AG08395 (cell line): Measurements from ENCODE around the gene PSG1.
"Not testable (repeated sequence)": the region's sequence is repeated elsewhere in the genome, so short reads cannot be mapped to it uniquely, and the experiment has no call there.

Source experiments
- DNase-seq: peaks from one replicate; pipeline ENCODE4 v3.0.0; 2012; ENCODE audit warnings: mixed read lengths, low spot score

Gene PSG1

DNA sequence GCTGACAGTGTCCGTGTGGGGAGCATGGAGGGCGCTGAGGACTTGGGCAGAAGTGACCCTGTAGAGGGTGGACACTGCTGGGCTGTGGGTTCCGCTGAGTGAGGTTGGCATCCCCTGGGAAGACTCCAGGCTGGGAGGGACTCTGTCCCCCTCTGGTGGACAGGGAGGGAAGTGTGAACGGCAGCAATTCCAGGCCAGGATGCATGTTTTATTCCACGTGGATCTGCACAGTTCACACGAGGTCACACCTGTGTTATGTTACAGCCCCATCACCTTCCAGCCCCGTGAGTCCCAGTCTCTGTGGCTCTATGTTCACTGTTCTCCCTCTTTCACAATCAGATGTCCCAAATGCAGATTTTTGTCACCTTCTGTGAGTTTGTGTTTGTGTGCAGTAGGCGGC is 1.8 kb upstream of the PSG1 start:
- DNase-seq = not testable (repeated sequence)

DNA sequence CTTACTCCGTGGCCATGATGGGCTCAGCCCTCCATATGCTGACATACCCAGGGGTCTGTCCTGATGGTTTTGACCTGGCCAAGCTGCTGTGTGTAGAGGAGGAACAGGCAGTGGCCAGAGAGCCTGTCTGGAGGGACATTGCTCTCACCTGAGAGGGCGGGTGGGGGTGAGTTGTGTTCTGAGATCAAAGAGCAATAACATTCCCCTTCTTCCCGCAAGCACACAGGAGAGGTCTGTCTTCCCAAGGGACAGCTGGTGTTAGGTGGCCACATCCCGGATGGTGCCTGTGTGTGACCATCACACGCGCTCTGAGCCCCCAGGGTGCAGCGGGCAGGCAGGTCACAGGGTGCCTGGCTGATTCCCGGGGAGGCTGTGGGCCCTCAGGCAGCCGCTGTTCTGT is 1.1 kb upstream of the PSG1 start:
- not testable (repeated sequence) for DNase-seq

DNA sequence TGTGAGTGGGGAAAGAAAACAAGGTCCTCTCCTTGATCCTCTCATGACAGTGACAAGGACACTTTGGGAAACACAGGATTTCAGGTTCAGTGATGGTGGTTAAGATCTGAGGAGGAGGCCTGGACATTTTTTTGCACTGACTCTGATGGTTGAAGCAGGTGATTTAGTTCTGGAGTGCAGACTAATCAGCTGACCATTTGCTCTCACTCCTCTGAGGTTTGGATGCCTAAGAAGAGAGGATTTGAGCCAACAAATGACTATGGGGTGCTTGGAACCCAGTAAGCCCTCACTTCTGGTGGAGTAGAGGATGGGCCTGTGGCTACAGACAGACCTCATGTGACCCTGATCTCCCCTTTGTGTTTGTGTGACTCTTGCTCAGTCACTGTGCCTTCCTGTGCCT is 2.9 kb downstream of the PSG1 start:
- not testable (repeated sequence) for DNase-seq

DNA sequence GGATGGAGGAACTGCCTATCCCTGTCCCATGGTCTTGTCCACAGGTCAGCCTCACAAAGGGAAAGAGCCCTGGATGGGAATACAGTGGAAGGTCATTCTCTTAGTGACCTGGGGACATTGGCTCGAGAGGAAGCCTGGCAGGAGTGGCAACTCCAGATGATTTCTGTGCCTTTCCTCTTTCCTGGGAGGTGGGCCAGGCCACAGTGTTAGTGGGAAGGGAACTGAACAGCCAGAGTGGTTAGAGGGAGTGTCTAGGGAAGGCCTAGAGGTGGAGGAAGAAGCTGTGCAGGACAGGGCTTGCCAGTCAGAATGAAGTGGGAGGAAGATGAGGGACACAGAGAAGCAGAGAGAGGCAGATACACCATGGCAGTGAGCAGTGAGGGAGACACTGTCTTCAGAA is 3.6 kb downstream of the PSG1 start:
- DNase-seq = peak; percentile 28

DNA sequence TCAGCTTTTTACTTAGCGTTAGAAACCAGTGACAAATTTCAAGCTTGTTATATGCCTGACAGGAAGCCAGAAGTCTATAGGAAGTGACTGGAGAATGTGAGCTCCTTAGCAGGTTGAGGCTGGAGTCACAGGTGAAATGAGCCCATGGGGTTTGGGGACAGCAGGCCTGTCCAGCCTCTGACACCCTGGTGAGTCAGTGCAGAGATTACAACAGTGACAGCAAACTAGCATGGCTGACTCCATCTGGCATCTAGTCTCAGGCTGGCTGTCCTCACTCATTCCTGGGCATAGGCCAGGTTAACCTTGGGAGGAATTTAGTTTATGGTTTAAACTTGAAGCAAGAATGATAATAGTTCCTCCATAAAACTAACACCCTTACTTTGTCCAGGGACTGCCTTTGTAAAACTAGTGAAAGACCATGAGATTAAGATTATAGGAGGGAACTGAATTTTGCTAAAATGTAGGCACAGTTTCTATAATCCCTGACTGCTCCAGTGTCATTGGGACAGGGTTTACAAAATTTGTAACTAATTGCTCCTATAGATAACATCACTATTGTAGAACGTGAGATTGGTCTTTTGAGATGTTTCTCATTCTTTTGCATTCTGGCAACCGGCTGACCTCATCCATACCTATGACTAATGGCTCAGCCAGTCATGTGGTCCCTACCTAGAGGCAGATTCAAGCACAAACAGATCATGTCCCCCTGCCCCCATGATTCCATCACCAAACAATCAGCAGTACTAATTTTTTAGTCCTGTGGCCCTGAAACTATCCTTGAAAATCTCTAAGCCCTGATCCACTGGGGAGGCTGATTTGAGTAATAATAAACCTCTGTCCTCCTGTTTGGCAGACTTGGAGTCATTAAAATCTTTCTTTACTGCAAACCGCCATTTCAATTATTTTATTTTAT is 4.4 kb downstream of the PSG1 start:
- DNase-seq = peak; percentile 39

DNA sequence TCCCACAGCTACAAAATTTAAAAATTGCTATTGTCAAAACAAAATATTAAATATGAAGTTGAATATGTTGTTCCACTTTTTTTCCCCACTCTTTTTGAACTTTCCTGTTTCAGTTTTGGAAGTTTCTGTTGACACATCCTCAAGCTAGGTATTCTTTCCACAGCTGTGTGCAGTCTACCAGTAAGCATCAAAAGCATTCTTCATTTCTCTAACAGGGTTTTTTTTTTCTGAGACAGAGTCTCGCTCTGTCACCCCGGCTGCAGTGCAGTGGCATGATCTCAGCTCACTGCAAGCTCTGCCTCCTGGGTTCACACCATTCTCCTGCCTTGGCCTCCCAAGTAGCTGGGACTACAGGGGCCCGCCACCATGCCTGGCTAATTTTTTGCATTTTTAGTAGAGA is 5.4 kb downstream of the PSG1 start:
- not testable (repeated sequence) for DNase-seq

DNA sequence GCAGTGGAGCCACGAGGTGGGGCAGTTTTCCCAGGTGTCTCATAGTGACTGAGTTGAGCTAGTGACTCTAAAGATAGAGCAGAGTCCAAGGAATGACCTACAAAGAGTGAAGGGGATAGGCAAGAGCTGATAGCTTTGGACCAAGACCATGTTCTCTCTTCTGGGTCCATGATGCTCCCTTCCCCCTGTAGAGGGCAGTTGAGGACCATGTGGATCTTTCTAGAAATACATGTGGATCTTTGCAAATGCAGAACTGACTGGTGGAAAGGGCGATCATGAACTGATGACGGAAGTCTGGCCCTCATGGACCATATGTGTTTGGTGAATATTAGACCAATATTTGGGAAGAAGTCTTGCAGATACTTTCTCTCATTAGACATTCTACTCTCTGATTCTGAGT is 6.9 kb downstream of the PSG1 start:
- no peak for DNase-seq

DNA sequence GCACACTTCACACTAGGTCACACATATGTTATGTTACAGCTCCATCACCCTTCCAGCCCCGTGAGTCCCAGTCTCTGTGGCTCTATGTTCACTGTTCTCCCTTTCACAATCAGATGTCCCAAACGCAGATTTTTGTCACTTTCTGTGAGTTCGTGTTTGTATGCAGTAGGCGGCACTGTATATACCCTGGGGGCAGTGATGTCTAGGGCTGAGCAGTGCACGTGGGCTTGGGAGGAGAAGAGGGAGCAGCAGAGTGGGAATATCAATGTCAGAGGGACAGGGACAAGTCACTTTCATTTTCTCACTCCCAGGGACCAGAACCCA is 22.0 kb downstream of the PSG1 start:
- no peak for DNase-seq

DNA sequence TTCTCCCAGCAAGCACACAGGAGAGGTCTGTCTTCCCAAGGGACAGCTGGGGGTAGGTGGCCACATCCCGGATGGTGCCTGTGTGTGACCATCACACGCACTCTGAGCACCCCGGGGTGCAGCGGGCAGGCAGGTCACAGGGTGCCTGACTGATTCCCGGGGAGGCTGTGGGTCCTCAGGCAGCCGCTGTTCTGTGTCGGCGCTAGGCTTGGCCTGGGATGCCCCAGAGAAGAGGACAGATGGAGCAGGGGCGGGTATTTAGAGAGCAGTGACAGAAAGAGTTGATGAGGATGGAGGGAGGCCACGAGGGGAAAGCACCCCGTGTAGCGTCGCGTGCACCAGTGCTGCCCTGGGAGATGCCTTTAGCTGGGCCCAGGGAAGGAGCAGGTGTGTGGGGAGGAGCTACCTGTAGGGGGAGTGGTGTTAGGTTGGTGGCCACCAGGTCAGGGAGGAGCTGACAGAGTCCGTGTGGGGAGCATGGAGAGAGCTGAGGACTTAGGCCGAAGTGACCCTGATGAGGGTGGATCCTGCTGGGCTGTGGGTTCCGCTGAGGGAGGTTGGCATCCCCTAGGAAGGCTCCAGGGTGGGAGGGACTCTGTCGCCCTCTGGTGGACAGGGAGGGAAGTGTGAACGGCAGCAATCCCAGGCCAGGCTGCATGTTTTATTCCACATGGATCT is 22.5 kb downstream of the PSG1 start:
- DNase-seq = not testable (repeated sequence)

DNA sequence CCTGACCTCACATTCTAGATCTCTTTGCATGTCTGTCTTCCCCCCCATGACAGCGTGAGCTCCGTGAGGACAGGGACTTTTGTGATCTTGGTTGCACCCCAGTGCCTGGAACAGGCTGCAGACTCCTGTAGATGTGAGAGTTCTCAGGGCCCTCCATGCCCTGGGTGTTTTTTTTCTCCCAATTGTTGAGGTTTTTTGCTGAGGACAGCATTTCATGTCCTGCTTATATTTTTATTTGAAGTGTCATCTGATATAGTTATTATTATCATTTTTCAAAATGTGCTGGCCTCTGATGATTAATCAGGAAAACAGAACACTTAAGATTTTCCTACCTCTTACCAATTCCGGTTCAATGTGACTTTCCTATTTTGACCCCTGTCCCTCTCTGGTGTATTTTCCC is 24.8 kb downstream of the PSG1 start:
- DNase-seq = not testable (repeated sequence)

DNA sequence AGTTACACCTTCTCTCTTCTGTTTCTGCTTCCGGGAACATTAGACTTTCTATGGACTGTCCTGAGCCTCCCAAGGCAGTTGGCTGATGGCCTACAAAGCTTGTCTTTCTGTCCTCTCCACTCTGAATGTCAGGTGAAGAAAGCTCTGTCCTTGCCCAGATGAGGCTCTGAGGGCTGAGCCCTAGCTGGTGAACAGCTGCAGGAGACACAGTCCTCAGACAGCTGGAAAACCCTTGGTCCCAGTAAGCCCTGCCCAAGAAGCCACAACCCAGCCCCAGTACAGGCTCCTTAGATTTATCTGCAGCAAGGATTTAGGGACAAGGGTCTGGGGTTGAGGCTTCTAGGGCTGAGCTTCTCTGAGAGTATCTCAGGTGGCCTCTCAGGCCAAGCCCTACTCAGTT is 26.3 kb downstream of the PSG1 start:
- DNase-seq = not testable (repeated sequence)

DNA sequence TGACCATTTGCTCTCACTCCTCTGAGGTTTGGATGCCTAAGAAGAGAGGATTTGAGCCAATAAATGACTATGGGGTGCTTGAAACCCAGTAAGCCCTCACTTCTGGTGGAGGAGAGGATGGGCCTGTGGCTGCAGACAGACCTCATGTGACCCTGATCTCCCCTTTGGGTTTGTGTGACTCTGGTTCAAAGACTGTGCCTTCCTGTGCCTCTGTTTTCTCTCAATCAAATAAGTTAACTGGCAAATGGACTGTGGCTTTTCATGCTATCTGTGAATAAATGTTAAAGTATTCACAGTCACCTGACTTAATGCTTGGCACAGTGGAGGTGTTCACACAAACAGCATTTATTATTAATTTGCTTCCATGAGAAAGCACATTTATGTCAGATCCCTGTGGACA is 26.7 kb downstream of the PSG1 start:
- not testable (repeated sequence) for DNase-seq

DNA sequence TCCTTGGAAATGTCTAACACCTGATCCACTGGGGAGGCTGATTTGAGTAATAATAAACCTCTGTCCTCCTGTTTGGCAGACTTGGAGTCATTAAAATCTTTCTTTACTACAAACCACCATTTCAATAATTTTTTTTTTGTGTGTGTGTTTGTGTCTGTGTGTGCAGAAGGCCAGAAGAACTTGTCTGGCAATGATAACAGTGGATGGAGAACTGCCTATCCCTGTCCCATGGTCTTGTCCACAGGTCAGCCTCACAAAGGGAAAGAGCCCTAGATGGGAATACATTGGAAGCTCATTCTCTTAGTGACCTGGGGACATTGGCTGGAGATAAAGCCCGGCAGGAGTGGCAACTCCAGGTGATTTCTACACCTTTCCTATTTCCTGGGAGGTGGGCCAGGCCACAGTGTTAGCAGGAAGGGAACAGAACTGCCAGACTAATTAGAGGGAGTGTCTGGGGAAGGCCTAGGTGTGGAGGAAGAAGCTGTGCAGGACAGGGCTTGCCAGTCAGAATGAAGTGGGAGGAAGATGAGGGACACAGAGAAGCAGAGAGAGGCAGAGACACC is 27.7 kb downstream of the PSG1 start:
- not testable (repeated sequence) for DNase-seq

DNA sequence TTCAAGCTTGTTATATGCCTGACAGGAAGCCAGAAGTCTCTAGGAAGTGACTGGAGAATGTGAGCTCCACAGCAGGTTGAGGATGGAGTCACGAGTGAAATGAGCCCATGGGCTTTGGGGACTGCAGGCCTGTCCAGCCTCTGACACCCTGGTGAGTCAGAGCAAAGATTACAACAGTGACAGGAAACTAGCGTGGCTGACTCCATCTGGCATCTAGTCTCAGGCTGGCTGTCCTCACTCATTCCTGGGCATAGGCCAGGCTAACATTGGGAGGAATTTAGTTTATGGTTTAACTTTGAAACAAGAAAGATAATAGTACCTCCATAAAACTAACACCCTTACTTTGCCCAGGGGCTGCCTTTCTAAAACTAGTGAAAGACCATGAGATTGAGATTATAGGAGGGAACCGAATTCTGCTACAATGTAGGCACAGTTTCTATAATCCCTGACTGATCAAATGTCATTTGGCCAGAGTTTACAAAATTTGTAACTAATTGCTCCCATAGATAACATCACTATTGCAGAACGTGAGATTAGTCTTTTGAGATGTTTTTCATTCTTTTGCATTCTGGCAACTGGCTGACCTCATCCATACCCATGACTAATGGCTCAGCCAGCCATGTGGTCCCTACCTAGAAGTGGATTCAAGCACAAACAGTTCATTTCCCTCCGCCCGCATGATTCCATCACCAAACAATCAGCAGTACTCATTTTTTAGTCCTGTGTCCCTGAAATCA is 28.4 kb downstream of the PSG1 start:
- peak; percentile 87 for DNase-seq

DNA sequence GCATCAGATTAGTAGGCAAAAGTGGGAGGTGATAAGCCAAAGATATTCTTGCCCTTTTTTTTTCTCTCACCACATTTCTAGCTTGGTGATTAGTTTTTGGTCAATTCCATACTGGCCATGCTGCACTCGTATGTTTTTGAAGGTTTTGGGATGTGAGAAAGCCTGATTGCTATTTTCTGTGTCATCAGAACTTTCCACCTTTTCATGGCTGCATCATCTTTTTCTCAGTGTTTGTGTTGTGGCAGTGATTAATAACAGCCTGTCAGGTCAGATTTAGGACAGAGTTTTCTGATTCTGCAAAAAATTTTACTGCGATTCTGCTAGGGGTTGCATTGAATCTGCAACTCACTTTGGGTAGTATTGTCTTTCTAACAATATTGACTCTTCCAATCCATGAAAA is 32.9 kb downstream of the PSG1 start:
- DNase-seq = no peak

DNA sequence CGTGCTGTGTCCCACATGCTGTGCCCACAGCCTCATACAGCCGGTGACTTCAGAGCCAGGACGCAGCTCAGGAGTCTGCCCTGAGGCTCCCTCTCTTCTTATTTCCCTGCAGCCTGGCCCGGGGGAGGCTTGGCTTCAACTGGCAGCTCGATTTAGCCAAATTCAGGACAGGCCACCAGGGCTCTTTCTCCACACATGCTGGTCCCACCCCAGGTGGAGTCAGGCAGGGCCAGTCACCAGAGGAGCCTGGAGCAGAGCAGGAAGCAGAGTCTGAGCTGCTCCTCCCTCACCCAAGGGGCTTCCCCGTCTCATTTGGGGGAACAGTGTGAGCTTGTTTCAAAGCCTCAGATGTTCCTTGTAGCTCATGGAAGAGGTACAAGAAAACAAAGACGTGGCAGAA is 35.9 kb downstream of the PSG1 start:
- DNase-seq = not testable (repeated sequence)

DNA sequence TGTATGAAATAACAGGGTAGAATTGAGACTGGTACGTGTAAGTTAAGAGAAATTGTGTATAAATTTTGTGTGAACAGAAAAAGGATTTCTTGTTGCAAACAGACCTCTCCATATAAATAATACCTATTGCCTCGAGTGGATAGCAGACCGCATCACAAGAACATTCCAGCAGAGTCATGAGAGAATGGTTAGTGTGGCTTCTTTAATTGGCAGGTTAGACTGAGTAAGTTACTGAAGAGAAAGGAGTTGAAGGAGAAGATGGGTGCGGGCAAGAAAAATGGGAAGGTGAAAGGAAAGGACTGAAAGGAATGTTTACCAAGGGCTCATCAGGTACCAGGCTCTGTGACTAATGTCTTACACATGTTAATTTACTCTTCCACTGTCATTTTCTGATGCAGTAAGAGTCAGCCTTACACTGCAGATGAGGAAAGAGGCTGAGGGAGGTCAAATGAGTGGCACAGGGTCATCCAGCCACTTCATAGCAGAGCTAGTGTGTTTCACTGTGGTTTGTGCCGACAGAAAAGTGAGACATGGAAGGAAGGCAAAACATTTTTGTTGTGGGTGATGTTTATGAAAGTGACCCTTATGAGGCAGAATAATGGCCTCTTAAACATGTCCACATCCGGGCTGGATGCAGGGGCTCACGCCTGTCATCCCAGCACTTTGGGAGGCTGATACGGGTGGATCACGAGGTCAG is 46.6 kb downstream of the PSG1 start:
- DNase-seq = not testable (repeated sequence)

DNA sequence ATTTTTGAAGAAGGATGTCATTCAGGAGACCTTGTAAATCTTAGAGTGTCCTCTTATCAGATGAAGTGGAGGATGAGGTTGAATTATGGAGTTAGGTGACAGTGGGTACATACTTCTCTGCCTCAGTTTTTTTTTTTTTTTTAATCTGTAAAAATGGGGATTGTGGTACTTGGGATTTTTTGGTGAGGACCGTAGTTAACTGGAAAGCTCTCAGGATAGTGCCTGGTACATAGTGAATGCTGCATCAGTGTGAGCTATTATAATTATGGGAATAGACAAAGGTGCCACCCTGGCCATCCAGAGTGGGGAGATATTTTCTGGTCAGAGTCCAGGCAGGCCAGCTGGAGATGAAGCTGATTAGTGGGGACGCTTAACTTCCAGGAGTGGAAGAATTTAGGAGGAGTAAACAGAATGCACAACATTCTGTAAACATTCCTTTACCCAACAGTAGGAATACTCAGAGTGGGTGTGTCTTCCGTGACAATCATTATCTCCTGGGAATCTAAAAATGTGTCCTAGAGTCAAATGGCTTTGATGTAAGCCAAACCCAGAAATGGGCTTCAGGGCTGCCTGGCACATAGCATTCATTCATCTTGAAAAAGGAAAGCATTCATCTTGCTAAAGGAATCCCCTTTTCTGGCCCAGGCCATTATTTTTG is 47.4 kb downstream of the PSG1 start:
- not testable (repeated sequence) for DNase-seq

DNA sequence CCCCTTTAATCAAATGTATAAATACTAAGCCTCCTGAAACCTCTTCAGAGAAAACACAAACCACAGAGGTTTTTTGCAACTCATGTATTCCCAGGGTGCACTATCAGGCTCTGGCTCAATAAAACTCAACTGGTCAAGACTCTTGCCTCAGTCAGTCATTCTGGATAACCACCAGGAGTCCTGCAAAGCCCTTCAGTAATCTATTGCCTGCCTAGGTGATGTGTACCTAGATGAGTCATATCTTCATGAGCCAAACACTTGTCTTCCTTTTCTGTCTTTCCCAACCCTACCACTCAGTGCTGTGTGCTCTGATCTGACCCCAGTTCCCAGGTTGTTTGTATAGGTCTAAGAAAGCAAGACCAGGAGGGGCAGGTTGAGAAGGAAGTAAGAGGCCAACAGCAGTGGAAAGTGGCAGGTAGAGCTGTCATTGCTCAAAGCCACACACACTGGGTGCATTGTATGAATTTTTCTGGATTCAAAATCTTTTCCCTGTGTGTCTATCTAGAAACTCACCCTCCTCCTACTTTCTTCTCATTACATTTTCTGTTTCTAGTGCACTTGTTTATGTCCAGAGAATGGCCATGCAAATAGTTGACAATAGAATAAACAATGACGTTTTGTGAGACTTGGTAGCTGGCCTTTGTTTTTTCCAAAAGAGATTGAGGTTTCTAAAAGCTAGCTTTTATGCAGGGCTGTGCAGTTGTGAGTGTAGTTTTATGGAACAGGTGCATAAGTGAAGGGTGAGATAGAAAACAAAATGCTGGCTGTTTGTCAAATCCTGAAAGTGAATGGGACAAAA is 48.1 kb downstream of the PSG1 start:
- no peak for DNase-seq

DNA sequence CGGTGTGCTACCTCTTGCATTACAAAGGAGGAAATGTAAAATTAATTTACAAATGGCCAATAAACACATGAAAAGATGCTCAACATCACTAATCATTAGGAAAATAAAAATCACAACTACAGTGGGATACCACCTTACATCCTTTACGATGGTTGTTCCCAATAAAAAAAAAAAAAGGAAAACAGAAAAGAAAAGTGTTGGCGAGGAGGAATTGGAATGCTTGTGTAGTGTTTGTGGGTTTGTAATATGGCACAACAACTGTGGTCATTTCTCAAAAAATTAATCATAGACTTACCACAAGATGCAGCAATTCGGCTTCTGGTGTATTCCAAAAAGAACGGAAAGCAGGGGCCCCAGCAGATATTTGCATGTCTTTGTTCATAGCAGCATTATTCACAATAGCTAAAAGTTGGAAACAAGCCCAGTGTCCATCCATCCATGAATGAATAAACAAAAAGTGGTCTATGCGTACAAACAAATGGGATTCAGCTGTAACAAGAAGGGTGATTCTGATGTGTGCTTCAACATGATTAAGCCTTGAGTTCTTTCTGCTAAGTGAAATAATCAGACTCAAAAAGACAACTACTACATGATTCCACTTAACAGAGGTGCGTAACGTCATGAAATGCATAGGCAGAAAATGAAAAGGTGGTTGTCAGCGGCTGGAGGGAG is 58.1 kb downstream of the PSG1 start:
- DNase-seq = not testable (repeated sequence)
